GDM1 (cell line): ENCODE results near the gene PPP1R12B.
"Not testable (repeated sequence)": the region's sequence is repeated elsewhere in the genome, so short reads cannot be mapped to it uniquely, and the experiment has no call there.

Experiments used
- DNase-seq: peaks from one replicate; lab custom pipeline; 2025; lab: John Stamatoyannopoulos, UW

Gene PPP1R12B

DNA sequence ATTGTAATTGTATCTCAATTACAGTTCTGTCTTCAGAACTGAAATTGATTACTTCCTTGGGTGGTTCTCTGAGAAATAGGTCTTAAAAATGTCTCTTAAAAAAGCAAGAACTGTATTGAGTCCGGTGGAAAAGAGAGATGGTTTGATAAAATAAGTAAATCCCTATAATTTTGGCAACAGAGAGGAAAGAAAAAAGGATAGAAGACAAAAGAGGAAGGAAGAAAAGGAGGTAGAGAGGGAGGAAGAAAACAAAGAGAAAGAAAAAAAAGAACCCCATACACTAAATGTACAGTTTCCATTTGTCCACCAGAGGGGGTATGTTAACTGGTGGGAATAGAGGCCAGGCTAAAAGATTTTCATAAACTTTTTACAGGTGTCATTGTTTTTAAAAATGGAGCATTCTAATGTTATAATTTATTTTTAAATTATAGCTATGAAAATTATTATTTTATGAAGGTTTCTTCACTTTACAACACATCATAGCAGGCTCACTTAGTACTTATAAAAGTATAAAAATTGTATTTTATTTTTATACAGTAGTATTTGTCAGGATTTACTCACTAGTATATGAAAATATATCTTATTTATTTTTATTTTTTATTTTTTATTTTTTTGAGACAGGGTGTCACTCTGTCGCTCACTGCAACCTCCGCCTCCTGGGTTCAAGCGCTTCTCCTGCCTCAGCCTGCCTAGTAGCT lies 4.7 kb upstream of the PPP1R12B start:
- no peak for DNase-seq

DNA sequence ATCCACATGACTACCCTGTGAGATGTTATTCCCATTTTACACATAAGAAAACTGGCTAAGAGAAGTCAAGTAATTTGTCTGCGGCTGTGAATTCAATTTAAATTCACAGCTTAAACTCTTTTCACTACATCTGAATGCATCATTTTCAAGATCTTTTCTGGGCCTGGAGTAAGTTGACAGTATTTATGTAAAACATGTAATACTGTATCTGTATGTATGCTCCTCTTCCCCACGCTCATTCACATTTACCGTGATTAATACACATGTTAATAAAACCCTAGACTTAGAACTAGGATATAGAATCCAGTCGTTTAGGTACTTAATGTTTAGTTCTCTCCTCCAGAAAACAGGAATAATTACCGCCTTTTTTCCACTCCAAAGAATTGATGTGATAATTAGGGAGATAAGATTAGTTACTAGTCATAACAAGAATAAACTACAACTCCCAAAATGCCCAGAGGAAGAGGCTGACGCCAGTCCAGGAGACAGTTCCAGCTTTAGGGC lies 442 bp upstream of the PPP1R12B start:
- no peak for DNase-seq

DNA sequence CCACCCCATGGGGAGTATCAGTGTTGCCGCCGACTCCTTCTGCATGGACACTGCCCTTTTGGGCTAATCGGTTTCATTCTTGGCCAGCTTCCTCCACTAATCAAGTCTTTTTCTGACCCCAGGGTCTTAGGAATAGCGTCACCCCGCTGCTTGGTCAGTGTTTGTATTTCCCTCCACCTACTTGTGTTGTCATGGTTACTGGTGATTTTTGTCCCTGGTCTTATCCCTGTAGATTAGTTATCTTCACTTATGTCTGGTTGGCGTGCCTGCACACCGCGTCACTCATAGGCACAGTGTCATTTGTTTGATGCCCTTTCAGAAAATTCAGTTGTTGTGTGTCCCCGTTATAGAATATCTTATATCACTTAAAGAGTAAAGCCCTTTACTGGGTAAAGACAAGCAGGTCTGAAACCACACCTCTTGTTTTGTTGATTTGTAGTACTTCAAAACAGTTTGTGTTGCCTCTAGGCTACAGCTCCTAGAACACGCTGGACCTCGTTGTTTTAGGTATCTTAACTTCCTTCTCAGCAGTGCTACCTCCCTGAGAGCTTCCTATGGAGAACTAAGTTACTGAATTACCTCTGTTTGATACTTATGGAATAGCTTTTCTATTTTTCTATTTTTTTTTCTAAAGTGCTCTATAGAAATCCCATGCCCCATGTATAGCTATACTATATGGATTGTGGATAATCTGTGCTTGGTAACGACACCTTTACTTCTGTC lies 868 bp downstream of the PPP1R12B start:
- DNase-seq, result no peak

DNA sequence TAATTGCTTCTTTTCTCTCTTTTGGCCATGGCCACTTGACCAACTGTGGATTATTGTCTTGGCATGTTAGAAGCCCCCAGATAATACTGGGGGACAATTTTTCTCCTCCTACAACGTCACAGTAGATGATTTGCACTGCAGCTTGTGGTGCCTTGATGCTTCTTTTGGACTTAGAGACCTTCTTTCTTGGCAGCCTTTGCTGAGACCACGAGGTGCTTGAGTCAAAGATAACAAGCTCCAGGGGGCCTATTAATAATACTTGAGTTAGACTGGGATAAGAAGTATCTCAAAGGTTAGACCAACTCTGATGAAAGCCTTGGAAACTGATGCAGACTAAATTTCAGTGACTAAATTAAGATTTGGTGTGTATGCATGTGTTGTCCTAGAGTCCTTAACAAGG lies 3.2 kb downstream of the PPP1R12B start:
- DNase-seq, result no peak

DNA sequence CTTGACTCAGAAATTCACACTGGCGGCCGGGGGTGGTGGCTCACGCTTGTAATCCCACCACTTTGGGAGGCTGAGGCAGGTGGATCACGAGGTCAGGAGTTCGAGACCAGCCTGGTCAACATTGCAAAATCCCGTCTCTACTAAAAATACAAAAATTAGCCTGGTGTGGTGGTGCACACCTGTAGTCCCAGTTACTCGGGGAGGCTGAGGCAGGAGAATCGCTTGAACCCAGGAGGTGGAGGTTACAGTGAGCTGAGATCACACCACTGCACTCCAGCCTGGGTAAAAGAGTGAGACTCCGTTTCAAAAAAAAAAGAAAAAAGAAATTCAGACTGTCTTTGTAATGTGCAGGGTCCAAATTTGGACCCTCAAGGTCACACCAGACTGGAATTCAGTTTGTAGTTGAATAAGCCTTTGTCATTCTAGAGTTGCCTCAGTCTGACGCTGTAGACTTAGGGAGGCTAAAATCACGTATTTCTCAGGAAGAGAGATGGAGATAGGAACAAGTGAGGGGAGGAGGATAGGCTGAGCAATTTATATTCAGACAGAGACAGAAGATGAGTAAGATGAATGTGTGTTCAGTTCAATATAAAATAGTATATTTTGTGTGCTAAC lies 4.2 kb downstream of the PPP1R12B start:
- not testable (repeated sequence) for DNase-seq

- no peak for DNase-seq
Observed at GRCh38 chr1:202355944-202356553, 7.5 kb downstream of the PPP1R12B start.

- no peak for DNase-seq
Observed at GRCh38 chr1:202357506-202357905, 9.0 kb downstream of the PPP1R12B start.

DNA sequence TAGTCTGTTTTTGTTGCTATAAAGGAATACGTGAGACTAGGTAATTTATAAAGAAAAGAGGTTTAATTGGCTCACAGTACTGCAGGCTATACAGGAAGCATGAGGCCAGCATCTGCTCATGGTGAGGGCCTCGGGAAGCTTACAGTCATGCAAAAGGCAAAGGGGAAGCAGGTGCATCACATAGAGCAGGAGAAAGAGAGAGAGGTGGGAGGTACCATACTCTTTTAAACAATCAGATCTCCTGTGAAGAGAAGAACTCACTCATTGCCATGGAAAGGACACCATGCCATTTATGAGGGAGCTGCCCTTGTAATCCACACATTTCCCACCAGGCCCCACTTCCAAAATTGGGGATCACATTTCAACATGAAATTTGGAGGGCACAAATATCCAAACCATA lies 12.7 kb downstream of the PPP1R12B start:
- no peak for DNase-seq

DNA sequence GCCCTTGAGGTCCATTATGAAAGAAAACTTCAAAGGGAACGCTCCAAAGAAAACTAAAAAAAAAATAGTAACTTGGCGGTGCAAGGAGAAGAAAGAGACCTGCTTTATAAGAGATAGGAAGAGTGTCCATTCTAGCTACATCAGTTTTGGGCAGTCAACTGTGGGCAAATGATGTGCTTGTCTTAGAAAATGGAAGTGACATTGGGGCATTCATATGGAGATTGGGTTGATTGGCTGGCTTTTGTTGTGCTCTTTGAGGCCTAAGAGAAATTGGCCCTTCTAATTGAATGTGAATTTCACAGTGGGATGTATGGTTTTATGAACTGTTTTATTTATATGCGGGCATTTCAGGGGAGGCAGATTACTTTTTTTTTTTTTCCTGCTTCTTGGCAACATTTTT lies 13.2 kb downstream of the PPP1R12B start:
- no peak for DNase-seq

GRCh38 chr1:202362212-202362611 lies 13.7 kb downstream of the PPP1R12B start:
- DNase-seq, result no peak

DNA sequence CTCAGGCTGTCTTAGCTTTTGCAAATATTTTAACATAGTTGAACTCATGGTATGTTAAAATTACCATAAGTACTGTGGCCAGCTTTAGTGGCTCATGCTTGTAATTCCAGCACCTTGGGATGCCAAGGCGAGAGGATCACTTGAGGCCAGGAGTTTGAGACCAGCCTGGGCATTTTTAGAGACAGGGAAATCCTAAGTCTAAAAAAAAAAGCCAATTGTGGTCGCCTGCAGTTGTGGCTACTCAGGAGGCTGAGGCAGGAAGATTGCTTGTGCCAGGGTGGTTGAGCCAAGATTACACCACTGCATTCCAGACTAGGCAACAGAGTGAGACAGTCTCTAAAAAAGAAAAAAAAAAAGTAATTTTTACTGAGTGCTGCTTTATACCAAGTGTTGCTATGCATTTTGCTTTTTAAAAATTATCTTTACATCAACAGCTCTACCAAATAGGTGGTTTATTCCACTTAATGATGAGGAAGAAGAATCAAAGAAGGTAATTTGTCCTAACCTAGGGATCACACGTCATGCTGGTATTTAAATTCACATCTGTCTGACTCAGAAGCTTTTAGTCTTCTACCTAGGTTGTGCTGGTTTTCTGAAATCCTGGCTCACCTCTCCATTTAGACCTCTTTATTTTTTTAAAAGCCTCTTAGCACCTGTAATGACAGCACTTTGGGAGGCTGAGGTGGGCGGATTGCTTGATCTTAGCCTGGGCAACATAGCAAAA lies 16.8 kb downstream of the PPP1R12B start:
- no peak for DNase-seq

- no peak for DNase-seq
Observed at GRCh38 chr1:202367271-202367670, 18.8 kb downstream of the PPP1R12B start.

DNA sequence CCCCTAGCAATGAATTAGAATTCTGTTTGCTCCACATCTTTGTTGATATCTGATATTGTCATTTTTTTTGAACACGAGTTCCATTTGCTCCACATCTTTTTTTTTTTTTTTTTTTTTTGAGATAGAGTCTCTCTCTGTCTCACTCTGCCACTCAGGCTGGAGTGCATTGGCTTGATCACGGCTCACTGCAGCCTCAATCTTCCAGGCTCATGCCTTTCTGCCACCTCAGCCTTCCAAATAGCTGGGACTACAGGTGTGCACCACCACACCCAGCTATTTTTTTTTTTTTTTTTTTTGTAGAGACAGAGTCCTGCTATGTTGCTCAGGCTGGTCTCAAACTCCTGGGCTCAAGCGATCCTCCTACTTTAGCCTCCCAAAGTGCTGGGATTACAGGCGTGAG lies 22.4 kb downstream of the PPP1R12B start:
- not testable (repeated sequence) for DNase-seq

DNA sequence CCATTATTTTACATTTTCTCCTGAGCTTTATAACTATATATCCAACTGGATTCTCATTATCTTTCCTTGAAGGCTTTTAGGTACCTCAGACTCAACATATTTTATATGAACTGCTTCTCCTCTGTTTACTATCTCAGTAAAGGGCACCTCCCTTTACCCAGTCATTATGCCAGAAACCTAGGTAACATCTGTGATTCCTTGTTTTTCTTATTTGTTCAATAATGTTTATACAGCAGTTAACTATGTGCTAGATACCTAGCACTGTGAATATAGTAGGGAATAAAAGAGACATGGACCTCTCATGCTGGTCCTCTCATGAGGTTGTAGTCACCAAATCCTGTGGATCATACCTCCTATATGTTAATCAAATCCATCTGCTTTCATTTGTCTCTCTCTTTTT lies 25.6 kb downstream of the PPP1R12B start:
- DNase-seq, result no peak

- DNase-seq, result not testable (repeated sequence)
Observed at GRCh38 chr1:202375175-202375574, 26.7 kb downstream of the PPP1R12B start.

DNA sequence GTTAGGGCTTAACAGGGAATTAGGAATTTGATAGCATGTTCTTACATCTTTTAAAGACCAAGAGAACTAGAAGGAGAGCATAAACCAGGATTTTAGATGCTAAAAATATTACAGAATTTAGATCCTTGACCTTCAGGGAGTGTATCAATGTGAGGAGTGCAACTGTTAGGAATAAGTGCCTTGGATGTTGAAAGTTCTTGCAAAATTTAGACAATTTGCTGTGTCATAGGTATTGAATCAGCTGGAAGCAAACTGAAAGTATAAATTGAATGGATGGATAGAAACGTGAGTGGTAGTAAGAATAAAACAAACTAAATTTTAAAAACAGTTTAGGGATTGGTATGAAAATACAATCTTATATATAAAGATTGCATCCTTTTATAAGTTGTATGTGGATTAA lies 27.7 kb downstream of the PPP1R12B start:
- no peak for DNase-seq

GRCh38 chr1:202379884-202380529 lies 31.5 kb downstream of the PPP1R12B start:
- not testable (repeated sequence) for DNase-seq

GRCh38 chr1:202380535-202380934 lies 32.0 kb downstream of the PPP1R12B start:
- DNase-seq, result not testable (repeated sequence)

DNA sequence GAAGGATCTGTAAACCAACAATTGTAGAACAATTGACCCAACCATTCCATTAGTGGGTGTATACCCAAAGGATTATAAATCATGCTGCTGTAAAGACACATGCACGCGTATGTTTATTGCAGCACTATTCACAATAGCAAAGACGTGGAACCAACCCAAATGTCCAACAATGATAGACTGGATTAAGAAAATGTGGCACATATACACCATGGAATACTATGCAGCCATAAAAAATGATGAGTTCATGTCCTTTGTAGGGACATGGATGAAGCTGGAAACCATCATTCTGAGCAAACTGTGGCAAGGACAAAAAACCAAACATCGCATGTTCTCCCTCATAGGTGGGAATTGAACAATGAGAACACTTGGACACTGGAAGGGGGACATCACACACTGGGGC lies 33.4 kb downstream of the PPP1R12B start:
- DNase-seq, result not testable (repeated sequence)

GRCh38 chr1:202395831-202396230 lies 47.3 kb downstream of the PPP1R12B start:
- DNase-seq, result not testable (repeated sequence)

DNA sequence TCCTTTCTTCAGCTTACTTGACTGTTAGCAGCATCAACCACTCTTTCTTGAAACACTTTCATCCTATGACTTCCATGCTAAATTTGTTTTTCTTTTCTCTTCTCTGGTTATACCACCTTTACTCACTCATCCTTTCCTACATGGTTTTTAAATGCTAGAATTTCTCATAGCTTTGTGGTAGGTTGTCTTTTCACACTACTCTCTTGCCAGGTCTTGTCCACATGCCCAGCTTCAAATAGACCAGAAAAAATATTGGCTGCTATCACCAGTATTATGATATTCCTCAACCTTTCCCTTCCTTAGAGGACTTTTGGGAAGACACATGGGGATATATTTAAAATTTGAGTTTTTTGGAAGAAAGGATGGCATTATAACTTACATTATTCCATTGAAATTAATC lies 48.8 kb downstream of the PPP1R12B start:
- no peak for DNase-seq
